DMS53 treated with DMSO at 0.1 percent for 48 hours (cell line): ENCODE results near the gene RAD9A.

ENCODE experiments used
- DNase-seq: peaks from one replicate; lab custom pipeline; 2025; ENCODE audit not compliant: unreplicated experiment; lab: John Stamatoyannopoulos, UW

Gene RAD9A

GRCh38 chr11:67438158-67438902, 46.5 kb downstream of the RAD9A start:
- DNase-seq = no peak

- DNase-seq = peak; percentile 32
Measured at GRCh38 chr11:67439321-67440228, 47.8 kb downstream of the RAD9A start.

GRCh38 chr11:67440229-67441097, 48.7 kb downstream of the RAD9A start:
- DNase-seq = no peak

GRCh38 chr11:67441098-67441563, 49.3 kb downstream of the RAD9A start:
- DNase-seq = no peak

DNA sequence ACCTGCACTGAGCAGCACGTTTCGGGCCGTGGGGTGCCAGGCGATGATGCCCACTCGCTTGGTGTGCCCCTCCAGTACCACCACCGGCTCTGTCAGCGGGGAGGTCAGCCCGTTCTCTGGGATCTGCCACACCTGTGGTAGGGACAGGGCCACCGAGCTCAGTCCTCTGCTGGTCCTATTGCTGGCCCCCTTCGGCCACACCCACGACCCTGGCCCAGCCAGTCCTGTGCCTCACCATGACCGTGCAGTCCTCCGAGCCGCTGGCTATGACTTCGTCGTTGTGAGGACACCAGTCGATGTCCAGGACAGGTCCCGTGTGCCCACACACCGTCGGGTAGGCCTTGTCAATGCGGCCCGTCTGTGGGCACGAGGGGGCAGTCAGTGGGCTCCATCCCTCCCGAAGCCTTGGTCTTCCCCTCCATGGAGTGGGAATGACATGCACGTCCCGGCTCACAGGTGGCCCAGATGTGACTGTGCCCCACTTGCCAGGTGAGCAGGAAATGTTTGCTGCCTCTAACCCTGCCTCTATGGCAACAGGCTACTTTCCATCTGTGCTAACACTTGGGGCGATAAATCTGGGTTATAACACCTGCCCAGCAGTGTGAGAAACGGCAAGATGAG, 50.1 kb downstream of the RAD9A start:
- DNase-seq = no peak

DNA sequence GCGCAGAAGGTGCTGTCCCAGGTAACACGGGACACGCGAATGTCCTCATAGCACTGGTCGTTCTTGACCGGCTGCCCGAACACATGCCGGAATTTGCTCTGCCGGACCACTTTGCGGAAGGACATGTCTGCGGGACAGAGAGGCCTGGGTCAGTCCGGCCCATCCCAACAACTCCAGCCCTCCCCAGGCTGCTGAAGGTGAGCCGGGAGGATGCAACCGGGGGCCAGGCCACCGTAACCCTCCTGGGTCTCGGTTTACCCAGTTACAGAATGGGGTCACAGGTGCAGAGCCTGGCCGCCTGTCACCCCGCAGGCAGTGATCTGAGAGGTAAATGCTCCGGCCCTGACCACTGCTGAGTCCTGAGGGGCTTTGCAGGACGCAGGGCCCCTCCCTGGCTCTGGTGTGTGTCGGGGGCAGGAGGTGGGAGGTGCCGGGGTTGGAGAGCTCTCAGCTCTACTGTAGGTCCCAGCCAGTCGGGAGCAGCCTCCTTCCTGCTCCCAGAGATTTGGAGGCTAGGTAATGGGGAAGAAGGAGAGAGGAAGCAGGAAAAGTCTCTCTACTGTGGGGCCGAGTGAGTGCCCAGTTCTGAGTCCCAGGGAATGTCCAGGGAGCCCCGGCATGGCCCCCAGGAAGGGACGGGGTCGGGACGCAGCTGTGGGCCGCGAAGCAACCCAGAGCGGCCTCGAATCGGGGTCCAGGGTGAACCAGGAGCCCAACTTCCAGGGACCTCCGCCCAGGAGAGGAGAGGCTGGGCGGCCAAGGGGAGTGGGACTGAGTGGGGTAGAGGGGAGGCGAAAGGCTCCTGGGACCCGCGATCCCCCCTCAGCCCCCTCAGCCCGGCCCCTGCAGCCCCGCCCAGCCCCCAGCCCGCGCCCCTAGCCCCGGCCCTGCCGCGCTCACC, 51.0 kb downstream of the RAD9A start:
- DNase-seq = no peak

DNA sequence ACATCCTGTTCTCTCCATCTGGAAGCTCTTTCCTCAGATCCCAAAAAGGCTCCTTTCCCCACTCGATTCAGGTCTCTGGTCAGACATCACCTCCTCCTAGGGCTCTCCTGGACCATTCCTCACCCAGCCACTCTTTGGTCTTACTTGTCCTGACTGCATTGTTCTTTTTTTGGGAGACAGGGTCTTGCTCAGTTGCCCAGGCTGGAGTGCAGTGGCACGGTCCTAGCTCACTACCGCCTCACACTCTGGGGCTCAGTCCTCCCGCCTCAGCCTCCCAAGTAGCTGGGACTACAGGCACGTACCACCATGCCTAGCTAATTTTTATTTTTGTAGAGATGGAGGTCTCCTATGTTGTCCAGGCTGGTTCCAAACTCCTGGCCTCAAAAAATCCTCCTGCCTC, 53.7 kb downstream of the RAD9A start:
- no peak for DNase-seq
